ENCODE results near the gene DMRT2. TPM values are rescaled to one million over a fixed set of nuclear protein-coding genes. Genes with fewer than 3 reads are reported as not detected.

DMRT2 gene
- total and polyA plus RNA-seq, 2 donors (not counting 3 experiments of a cell fraction or from before 2014, with no cell fraction given) = not detected

GRCh38 chr9:1098551-1098950 is 48.4 kb downstream of the DMRT2 start:
- BruUV-seq (replicated peaks) = no TSS peak
- no peak for FAIRE-seq
- no peaks in the 10 kb centered on the region for H3K9me1 ChIP-seq (replicated peaks; ENCODE audit: control insufficient read depth, extremely low read depth, insufficient read depth, low read length)

More at GRCh38 chr9:1098551-1098950, 48.4 kb downstream of the DMRT2 start:
- ChIA-PET CTCF (no interaction called here), POLR2A (no interaction called here)
- H3K4me1 ChIP-seq (ENCODE audit: control insufficient read depth, extremely low read depth, insufficient read depth, low read length) = no peaks in the 10 kb centered on the region
- H3K4me3 ChIP-seq (replicated peaks in 1 of 3; ENCODE audit: insufficient read depth in 1 of 3, low read depth in 1 of 3, low read length in 3 of 3) = no peak overlapping the region
- no peaks in the 10 kb centered on the region for H3K27me3 ChIP-seq (ENCODE audit: control insufficient read depth in 2 of 2, insufficient read depth in 2 of 2, low read length in 2 of 2)
- H2AFZ ChIP-seq (ENCODE audit: low read depth, low read length) = no peak overlapping the region
- no peak overlapping the region for H3K9ac ChIP-seq (replicated peaks; ENCODE audit: extremely low read depth, insufficient read depth, low read length)
- no peaks in the 10 kb centered on the region for H3K36me3 ChIP-seq (ENCODE audit: control insufficient read depth in 2 of 2, extremely low read depth in 1 of 2, insufficient read depth in 2 of 2, low read length in 2 of 2)
- no peak for DNase-seq (ENCODE audit: low read depth, low spot score)
- intact Hi-C loops (cut with micrococcal nuclease) = no loop called here
- TF ChIP-seq FOS (IDR thresholded peaks at IDR 0.05; ENCODE audit: borderline replicate concordance, insufficient read depth, low read length) (no peak), MAX (IDR thresholded peaks at IDR 0.05; ENCODE audit: insufficient read depth, insufficient read length) (no peak), CTCF (IDR thresholded peaks at IDR 0.05; ENCODE audit: extremely low read depth in 1 of 2, insufficient read depth in 1 of 2, low read depth in 1 of 2, low read length in 2 of 2) (no peak), EZH2 (IDR thresholded peaks at IDR 0.05; ENCODE audit: borderline replicate concordance, low read depth, low read length, severe bottlenecking) (no peak), POLR2AphosphoS5 (IDR thresholded peaks at IDR 0.05; ENCODE audit: insufficient read depth, low read depth, low read length) (no peak)
- H4K20me1 ChIP-seq (replicated peaks; ENCODE audit: control insufficient read depth, extremely low read depth, insufficient read depth, low read length) = no peaks in the 10 kb centered on the region
- dilution Hi-C loops (cut with MboI; ENCODE audit: extremely low pct_ligation_motif_present, low sequenced_read_pairs) = no loop called here
- H3K27ac ChIP-seq (ENCODE audit: insufficient read depth, low read depth, low read length) = no peak overlapping the region
- H3K79me2 ChIP-seq (ENCODE audit: control insufficient read depth, insufficient read depth, low read length) = no peaks in the 10 kb centered on the region
- peaks cover 4% of the 10 kb centered on the region for H3K9me3 ChIP-seq (replicated peaks; ENCODE audit: control insufficient read depth, insufficient read depth, low read length)
- H3K4me2 ChIP-seq (ENCODE audit: insufficient read depth, low read length) = no peak overlapping the region
